Activated naive CD4-positive, alpha-beta T cell treated with anti-CD3 and anti-CD28 coated beads, Interleukin-2, amount 50 U/mL, for 24 hours (primary cell): ENCODE measurements around the gene MFAP4.
A peak's percentile ranks its signal among the peaks of the same experiment; 100 is the strongest.

Experiments
- H3K27ac Mint-ChIP-seq: one replicate; pipeline ENCODE4 v1.8.0; 2021; ENCODE audit warnings: mild to moderate bottlenecking, mixed read lengths
- H3K27me3 Mint-ChIP-seq: one replicate; pipeline ENCODE4 v1.8.0; 2021; ENCODE audit warnings: mixed read lengths
- H3K36me3 Mint-ChIP-seq: one replicate; pipeline ENCODE4 v1.8.0; 2021; ENCODE audit warnings: mixed read lengths
- H3K4me1 Mint-ChIP-seq: one replicate; pipeline ENCODE4 v1.8.0; 2021; ENCODE audit warnings: mixed read lengths
- H3K4me3 Mint-ChIP-seq: one replicate; pipeline ENCODE4 v1.8.0; 2021; ENCODE audit warnings: mild to moderate bottlenecking, mixed read lengths
- H3K9me3 Mint-ChIP-seq: one replicate; pipeline ENCODE4 v1.8.0; 2021; ENCODE audit warnings: mixed read lengths

Gene MFAP4

GRCh38 chr17:19398301-19399181 lies 11.6 kb upstream of the MFAP4 start:
- Mint-ChIP-seq H3K27ac (no peak overlapping the region), H3K4me3 (no peak overlapping the region), H3K9me3 (no peaks in the 10 kb centered on the region), H3K27me3 (no peaks in the 10 kb centered on the region), H3K4me1 (no peaks in the 10 kb centered on the region), H3K36me3 (no peaks in the 10 kb centered on the region)

GRCh38 chr17:19397556-19398041 lies 10.6 kb upstream of the MFAP4 start:
- H3K4me3 Mint-ChIP-seq, result no peak overlapping the region
- no peaks in the 10 kb centered on the region for H3K4me1 Mint-ChIP-seq
- H3K27me3 Mint-ChIP-seq, result no peaks in the 10 kb centered on the region
- no peaks in the 10 kb centered on the region for H3K36me3 Mint-ChIP-seq
- no peak overlapping the region for H3K27ac Mint-ChIP-seq
- H3K9me3 Mint-ChIP-seq, result no peaks in the 10 kb centered on the region

- H3K4me3 Mint-ChIP-seq, result no peak overlapping the region
- H3K4me1 Mint-ChIP-seq, result no peaks in the 10 kb centered on the region
- no peaks in the 10 kb centered on the region for H3K36me3 Mint-ChIP-seq
- H3K27me3 Mint-ChIP-seq, result no peaks in the 10 kb centered on the region
- no peaks in the 10 kb centered on the region for H3K9me3 Mint-ChIP-seq
- H3K27ac Mint-ChIP-seq, result no peak overlapping the region
Measured at GRCh38 chr17:19392303-19392702, 5.3 kb upstream of the MFAP4 start.

- Mint-ChIP-seq H3K27me3 (no peaks in the 10 kb centered on the region), H3K9me3 (no peaks in the 10 kb centered on the region), H3K4me3 (no peak overlapping the region), H3K36me3 (no peaks in the 10 kb centered on the region), H3K27ac (no peak overlapping the region), H3K4me1 (no peaks in the 10 kb centered on the region)
Measured at GRCh38 chr17:19391432-19391831, 4.4 kb upstream of the MFAP4 start.

- H3K27ac Mint-ChIP-seq, result no peak overlapping the region
- no peaks in the 10 kb centered on the region for H3K4me1 Mint-ChIP-seq
- H3K4me3 Mint-ChIP-seq, result no peak overlapping the region
- no peaks in the 10 kb centered on the region for H3K36me3 Mint-ChIP-seq
- H3K27me3 Mint-ChIP-seq, result no peaks in the 10 kb centered on the region
- no peaks in the 10 kb centered on the region for H3K9me3 Mint-ChIP-seq
Measured at GRCh38 chr17:19390951-19391350, 4.0 kb upstream of the MFAP4 start.

- Mint-ChIP-seq H3K27ac (no peak overlapping the region), H3K9me3 (no peaks in the 10 kb centered on the region), H3K4me3 (no peak overlapping the region), H3K36me3 (no peaks in the 10 kb centered on the region), H3K27me3 (no peaks in the 10 kb centered on the region), H3K4me1 (peaks cover 5% of the 10 kb centered on the region)
Measured at GRCh38 chr17:19388791-19389785, 2.1 kb upstream of the MFAP4 start.

- Mint-ChIP-seq H3K9me3 (no peaks in the 10 kb centered on the region), H3K4me1 (peaks cover 5% of the 10 kb centered on the region), H3K4me3 (no peak overlapping the region), H3K27ac (no peak overlapping the region), H3K36me3 (no peaks in the 10 kb centered on the region), H3K27me3 (no peaks in the 10 kb centered on the region)
Measured at GRCh38 chr17:19387921-19388521, 1.0 kb upstream of the MFAP4 start.

GRCh38 chr17:19386051-19386929 lies 700 bp downstream of the MFAP4 start:
- Mint-ChIP-seq H3K36me3 (no peaks in the 10 kb centered on the region), H3K4me3 (no peak overlapping the region), H3K4me1 (peaks cover 5% of the 10 kb centered on the region), H3K9me3 (no peaks in the 10 kb centered on the region), H3K27ac (peak overlapping the region; percentile 74), H3K27me3 (no peaks in the 10 kb centered on the region)

GRCh38 chr17:19385521-19385983 lies 1.4 kb downstream of the MFAP4 start:
- H3K4me1 Mint-ChIP-seq, result peaks cover 5% of the 10 kb centered on the region
- no peaks in the 10 kb centered on the region for H3K9me3 Mint-ChIP-seq
- no peak overlapping the region for H3K27ac Mint-ChIP-seq
- H3K4me3 Mint-ChIP-seq, result no peak overlapping the region
- H3K36me3 Mint-ChIP-seq, result peaks cover 4% of the 10 kb centered on the region
- no peaks in the 10 kb centered on the region for H3K27me3 Mint-ChIP-seq

- H3K4me1 Mint-ChIP-seq, result peaks cover 5% of the 10 kb centered on the region
- no peaks in the 10 kb centered on the region for H3K27me3 Mint-ChIP-seq
- no peak overlapping the region for H3K27ac Mint-ChIP-seq
- peaks cover 5% of the 10 kb centered on the region for H3K36me3 Mint-ChIP-seq
- H3K9me3 Mint-ChIP-seq, result no peaks in the 10 kb centered on the region
- no peak overlapping the region for H3K4me3 Mint-ChIP-seq
Measured at GRCh38 chr17:19384723-19385391, 2.1 kb downstream of the MFAP4 start.

- Mint-ChIP-seq H3K9me3 (no peaks in the 10 kb centered on the region), H3K36me3 (peaks cover 7% of the 10 kb centered on the region), H3K4me1 (peaks cover 5% of the 10 kb centered on the region), H3K27me3 (no peaks in the 10 kb centered on the region), H3K27ac (no peak overlapping the region), H3K4me3 (no peak overlapping the region)
Measured at GRCh38 chr17:19383681-19384470, 3.1 kb downstream of the MFAP4 start.

GRCh38 chr17:19382531-19383444 lies 4.2 kb downstream of the MFAP4 start:
- H3K4me1 Mint-ChIP-seq, result peaks cover 5% of the 10 kb centered on the region
- peaks cover 7% of the 10 kb centered on the region for H3K36me3 Mint-ChIP-seq
- H3K4me3 Mint-ChIP-seq, result no peak overlapping the region

More at GRCh38 chr17:19382531-19383444, 4.2 kb downstream of the MFAP4 start:
- Mint-ChIP-seq H3K9me3 (no peaks in the 10 kb centered on the region), H3K27ac (no peak overlapping the region), H3K27me3 (no peaks in the 10 kb centered on the region)
